Epithelial cell of proximal tubule (primary cell): ENCODE measurements around the gene SSBP2. TPM values are rescaled to one million over a fixed set of nuclear protein-coding genes. Genes with fewer than 3 reads are reported as not detected.
A peak's percentile ranks its signal among the peaks of the same experiment; 100 is the strongest.

Experiments used
- DNase-seq: peaks from one replicate; pipeline ENCODE4 v3.0.0-alpha.2; 2011; ENCODE audit warnings: low read depth
- H3K4me3 ChIP-seq: 2 replicates; pipeline ENCODE4 v1.5.1; 2011; ENCODE audit warnings: low read depth, mild to moderate bottlenecking, low read length
- CTCF ChIP-seq: conservative IDR thresholded peaks from 2 replicates; pipeline ENCODE4 v1.5.1; 2012; ENCODE audit warnings: low read depth, mild to moderate bottlenecking, low read length
- total RNA-seq: library from RNA; depleted of rRNA; stranded (reverse); fragments of >200 nt; gene quantifications from 2 replicates; pipeline ENCODE4 v1.2.3, GENCODE V29; 2015

The SSBP2 gene
- total RNA-seq, 1 donor from 2014 or later: 3.9 TPM

GRCh38 chr5:81768935-81769452 lies 18.1 kb upstream of the SSBP2 start:
- peak; percentile 43 for DNase-seq

GRCh38 chr5:81767938-81768337 lies 17.0 kb upstream of the SSBP2 start:
- H3K4me3 ChIP-seq: no peak overlapping the region
- DNase-seq: no peak
- TF ChIP-seq CTCF: no peak

More at GRCh38 chr5:81768935-81769452, 18.1 kb upstream of the SSBP2 start:
- no peak for TF ChIP-seq CTCF
- H3K4me3 ChIP-seq: no peak overlapping the region

GRCh38 chr5:81767097-81767496 lies 16.2 kb upstream of the SSBP2 start:
- no peak for DNase-seq
- no peak for TF ChIP-seq CTCF
- no peak overlapping the region for H3K4me3 ChIP-seq

GRCh38 chr5:81766611-81767010 lies 15.7 kb upstream of the SSBP2 start:
- no peak for DNase-seq
- TF ChIP-seq CTCF: no peak
- no peak overlapping the region for H3K4me3 ChIP-seq

- no peak for TF ChIP-seq CTCF
- no peak for DNase-seq
- H3K4me3 ChIP-seq: no peak overlapping the region
Observed at GRCh38 chr5:81763294-81763928, 12.5 kb upstream of the SSBP2 start.

- DNase-seq: no peak
Observed at GRCh38 chr5:81762853-81763252, 12.0 kb upstream of the SSBP2 start.

More at GRCh38 chr5:81762853-81763252, 12.0 kb upstream of the SSBP2 start:
- TF ChIP-seq CTCF: no peak
- no peak overlapping the region for H3K4me3 ChIP-seq
